T-cell (primary cell): ENCODE measurements around the gene ZW10. TPM values are rescaled to one million over a fixed set of nuclear protein-coding genes. Genes with fewer than 3 reads are reported as not detected.
A peak's percentile ranks its signal among the peaks of the same experiment; 100 is the strongest.

Source experiments
- ATAC-seq, 4 experiments: fragments of 200-7000 bp in 3 of 4; fragments of 150-1000 bp in 1 of 4; cut with Tn5 transposase; replicated peaks in 1 of 4; 1 replicate in 3 of 4; 2 replicates in 1 of 4; pipeline ENCODE4 v1.10.0; 2021; ENCODE audit warnings: moderate library complexity in 3 of 4, mild to moderate bottlenecking in 2 of 4, moderate number of reproducible peaks in 1 of 4
- CTCF ChIA-PET, 2 donors: fragments of 300-600 bp; sonication (Branson Sonifier 250); formaldehyde crosslinking; loops; one replicate each; lab custom pipeline; 2022; ENCODE audit warnings: antibody characterized with exemption in 2 of 2; lab: Charles Lee
- POLR2A ChIA-PET, 2 donors: fragments of 300-600 bp; sonication (Branson Sonifier 250); formaldehyde crosslinking; loops; one replicate each; lab custom pipeline; 2022; ENCODE audit warnings: antibody characterized with exemption in 2 of 2; lab: Charles Lee
- DNase-seq, 35 experiments: peaks; one replicate each; pipeline versions ENCODE4 v3.0.0 to v3.0.0-alpha.2; 2013 to 2023
- H3K27ac ChIP-seq: one replicate; pipeline ENCODE4 v1.5.1; 2013; ENCODE audit warnings: low read length
- H3K27me3 ChIP-seq, 2 experiments: replicated peaks in 1 of 2; 1 replicate in 1 of 2; 2 replicates in 1 of 2; pipeline versions ENCODE4 v1.6.1 to v1.7.0; 2013; ENCODE audit warnings: low read length in 1 of 2, mixed read lengths in 1 of 2; ENCODE audit not compliant: control insufficient read depth in 2 of 2, insufficient read depth in 2 of 2; ENCODE audit errors: extremely low read depth in 1 of 2
- H3K36me3 ChIP-seq, 2 donors: 1 replicate in 1 of 2; 2 replicates in 1 of 2; pipeline versions ENCODE4 v1.6.1 to v1.7.0; 2013; ENCODE audit warnings: low read length in 1 of 2; ENCODE audit not compliant: control insufficient read depth in 2 of 2, insufficient read depth in 1 of 2; ENCODE audit errors: extremely low read depth in 1 of 2
- H3K4me1 ChIP-seq, 2 experiments: 1 replicate in 1 of 2; 2 replicates in 1 of 2; pipeline versions ENCODE4 v1.6.1 to v1.7.0; 2013; ENCODE audit warnings: low read length in 2 of 2, mixed read lengths in 1 of 2; ENCODE audit not compliant: insufficient read depth in 2 of 2, control insufficient read depth in 1 of 2; ENCODE audit errors: extremely low read depth in 1 of 2
- H3K4me3 ChIP-seq, 2 donors: 1 replicate in 1 of 2; 2 replicates in 1 of 2; pipeline versions ENCODE4 v1.5.1 to v1.7.0; 2013; ENCODE audit warnings: mild to moderate bottlenecking in 2 of 2, low read length in 1 of 2, moderate library complexity in 1 of 2; ENCODE audit not compliant: control insufficient read depth in 1 of 2; ENCODE audit errors: extremely low read depth in 1 of 2
- H3K9me3 ChIP-seq: 2 replicates; pipeline ENCODE4 v1.7.0; 2013
- H3K27ac Mint-ChIP-seq, 2 donors: one replicate each; pipeline ENCODE4 v1.8.0; 2020 to 2021; ENCODE audit warnings: mild to moderate bottlenecking in 2 of 2, mixed read lengths in 2 of 2
- H3K27me3 Mint-ChIP-seq, 2 donors: one replicate each; pipeline ENCODE4 v1.8.0; 2021 to 2022; ENCODE audit warnings: mixed read lengths in 2 of 2
- H3K36me3 Mint-ChIP-seq: one replicate; pipeline ENCODE4 v1.8.0; 2021; ENCODE audit warnings: mixed read lengths
- H3K4me1 Mint-ChIP-seq, 3 donors: one replicate each; pipeline ENCODE4 v1.8.0; 2020 to 2022; ENCODE audit warnings: mixed read lengths in 3 of 3, mild to moderate bottlenecking in 1 of 3
- H3K4me3 Mint-ChIP-seq, 3 donors: one replicate each; pipeline ENCODE4 v1.8.0; 2020 to 2022; ENCODE audit warnings: mild to moderate bottlenecking in 3 of 3, mixed read lengths in 3 of 3, moderate library complexity in 3 of 3
- H3K9me3 Mint-ChIP-seq, 3 donors: one replicate each; pipeline ENCODE4 v1.8.0; 2020 to 2022; ENCODE audit warnings: mixed read lengths in 3 of 3
- WGBS: methylation state at CpG from one replicate; pipeline ENCODE4 v1.1.5; 2013; ENCODE audit warnings: missing lambda C conversion rate; ENCODE audit not compliant: insufficient coverage; 5-methylcytosine and 5-hydroxymethylcytosine counted together
- total RNA-seq, 35 experiments: library from RNA in 6 of 35; stranded (reverse) in 6 of 35; fragments of 120-200 nt in 1 of 35; gene quantifications; one replicate each; pipeline versions ENCODE4 v1.2.1 to v1.2.4 and lab custom pipeline; 2013 to 2026

ZW10 gene
- total RNA-seq, 5 donors from 2014 or later (not counting 1 experiment from before 2014, with no cell fraction given) = 6.7 to 8.7 (median 8.4) TPM

DNA sequence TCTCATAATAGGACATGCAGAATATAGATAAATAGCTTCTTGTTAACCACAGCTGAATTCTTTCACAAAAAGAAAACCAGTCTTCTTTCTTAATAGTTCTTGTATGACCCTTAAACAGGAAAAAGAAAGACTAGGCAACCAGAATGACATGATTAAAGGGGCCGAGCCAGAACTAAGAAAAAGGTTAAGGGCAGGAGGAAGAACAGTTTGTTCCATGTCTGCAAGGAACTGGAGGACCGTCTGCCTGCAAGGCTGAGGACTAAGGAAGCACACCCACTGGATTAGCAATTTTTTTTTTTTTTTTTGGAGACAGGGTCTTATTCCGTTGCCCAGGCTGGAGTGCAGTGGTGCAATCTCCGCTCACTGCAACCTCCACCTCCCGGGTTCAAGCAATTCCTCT is 41.4 kb downstream of the ZW10 start:
- ChIA-PET CTCF (no interaction called here), POLR2A (no interaction called here)
- ATAC-seq = no peak
- no peaks in the 10 kb centered on the region for H3K27me3 ChIP-seq
- Mint-ChIP-seq H3K9me3 (no peaks in the 10 kb centered on the region), H3K36me3 (peaks cover 43% of the 10 kb centered on the region), H3K27me3 (no peaks in the 10 kb centered on the region), H3K27ac (no peak overlapping the region), H3K4me1 (no peaks in the 10 kb centered on the region), H3K4me3 (no peak overlapping the region)
- WGBS = 93% methylated on average over 2 of the region's 5 CpGs
- no peak overlapping the region for H3K4me3 ChIP-seq
- H3K4me1 ChIP-seq = no peaks in the 10 kb centered on the region
- H3K36me3 ChIP-seq = peaks cover 0 to 23% of the 10 kb centered on the region in 2 donors
- H3K9me3 ChIP-seq = no peaks in the 10 kb centered on the region
- no peak overlapping the region for H3K27ac ChIP-seq
- no peak for DNase-seq

DNA sequence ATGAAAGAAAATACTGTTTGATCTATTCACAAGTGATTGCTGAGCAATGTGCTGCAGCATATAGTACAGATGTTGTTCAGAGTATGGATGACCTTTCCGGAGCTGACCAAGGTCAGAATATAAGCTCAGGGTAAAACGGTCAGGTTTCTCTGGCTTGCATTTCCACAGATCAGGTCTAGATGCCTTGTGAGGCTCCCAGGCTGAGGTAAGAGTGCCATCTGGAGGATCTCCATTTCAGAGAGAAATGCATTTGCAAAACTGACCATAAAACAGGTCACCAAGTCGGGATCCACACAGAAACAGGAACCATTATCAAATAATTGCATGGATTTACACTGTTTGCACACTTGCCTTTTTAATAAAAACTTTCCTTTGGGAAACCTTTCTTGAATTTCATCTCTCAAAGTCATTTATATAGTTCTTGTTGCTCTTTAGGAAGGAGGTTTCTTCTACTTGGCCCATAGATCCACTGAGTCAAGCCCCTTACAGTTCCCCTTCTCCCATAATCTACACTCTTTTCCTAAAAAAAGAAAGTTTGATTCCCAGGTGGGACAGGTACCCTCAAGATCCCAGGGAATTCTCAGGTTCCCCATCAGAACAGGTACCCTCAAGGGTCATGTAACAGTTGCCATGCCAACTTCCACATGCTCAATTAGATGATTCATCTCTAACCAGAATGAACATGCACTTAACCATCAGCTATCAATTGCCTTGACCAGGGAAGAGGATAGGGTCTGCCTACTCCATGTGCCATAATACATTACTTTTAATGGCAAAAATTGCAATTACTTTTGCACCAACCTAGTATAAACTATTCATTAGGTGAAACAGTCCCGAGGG is 42.4 kb downstream of the ZW10 start:
- Histone ChIP-seq H3K27ac (no peak overlapping the region), H3K36me3 (peaks cover 0 to 15% of the 10 kb centered on the region in 2 donors), H3K27me3 (no peaks in the 10 kb centered on the region), H3K4me3 (no peak overlapping the region), H3K4me1 (no peaks in the 10 kb centered on the region), H3K9me3 (no peaks in the 10 kb centered on the region)
- no peak for ATAC-seq
- Mint-ChIP-seq H3K4me3 (no peak overlapping the region), H3K9me3 (no peaks in the 10 kb centered on the region), H3K27me3 (no peaks in the 10 kb centered on the region), H3K36me3 (peaks cover 36% of the 10 kb centered on the region), H3K4me1 (no peaks in the 10 kb centered on the region), H3K27ac (no peak overlapping the region)
- CTCF ChIA-PET = no interaction called here
- no peak for DNase-seq
- POLR2A ChIA-PET = interaction anchor here in 1 of 2 donors (0.6 kb wide), 1 partner anchor 14 kb away, joined by 4 read pairs; no protein-coding TSS in a partner anchor
- 73% methylated on average over 2 of the region's 4 CpGs for WGBS

- Mint-ChIP-seq H3K4me3 (no peak overlapping the region), H3K36me3 (peaks cover 27% of the 10 kb centered on the region), H3K4me1 (no peaks in the 10 kb centered on the region), H3K27me3 (no peaks in the 10 kb centered on the region), H3K27ac (no peak overlapping the region), H3K9me3 (no peaks in the 10 kb centered on the region)
- Histone ChIP-seq H3K27ac (no peak overlapping the region), H3K27me3 (no peaks in the 10 kb centered on the region), H3K4me1 (no peaks in the 10 kb centered on the region), H3K9me3 (no peaks in the 10 kb centered on the region), H3K4me3 (no peak overlapping the region), H3K36me3 (peaks cover 0 to 14% of the 10 kb centered on the region in 2 donors)
- ATAC-seq (no peak), DNase-seq (no peak)
- CTCF ChIA-PET = interaction anchor here in 1 of 2 donors (0.8 kb wide), 1 partner anchor 9 kb away, joined by 3 read pairs; no protein-coding TSS in a partner anchor
- POLR2A ChIA-PET = interaction anchor here in 1 of 2 donors (0.6 kb wide), 1 partner anchor 35 kb away, joined by 3 read pairs; no protein-coding TSS in a partner anchor
- WGBS = 50% methylated on average over 2 of the region's 5 CpGs
These were observed 44.0 kb downstream of the ZW10 start for GRCh38 chr11:113729456-113729855.

- Histone ChIP-seq H3K36me3 (peaks cover 0 to 12% of the 10 kb centered on the region in 2 donors), H3K27me3 (no peaks in the 10 kb centered on the region), H3K4me1 (no peaks in the 10 kb centered on the region), H3K4me3 (no peak overlapping the region), H3K9me3 (no peaks in the 10 kb centered on the region), H3K27ac (no peak overlapping the region)
- H3K4me3 Mint-ChIP-seq = no peak overlapping the region
- no peaks in the 10 kb centered on the region for H3K9me3 Mint-ChIP-seq
- DNase-seq (no peak), ATAC-seq (no peak)
- H3K4me1 Mint-ChIP-seq = no peaks in the 10 kb centered on the region
- H3K27me3 Mint-ChIP-seq = no peaks in the 10 kb centered on the region
- peaks cover 21% of the 10 kb centered on the region for H3K36me3 Mint-ChIP-seq
- ChIA-PET POLR2A (interaction anchor here in 1 of 2 donors (0.6 kb wide), 1 partner anchor 16 kb away, joined by 3 read pairs; no protein-coding TSS in a partner anchor), CTCF (interaction anchor here in 1 of 2 donors (0.6 kb wide), 1 partner anchor 162 kb away, joined by 3 read pairs; no protein-coding TSS in a partner anchor)
- peak overlapping the region in 1 of 2 donors; percentile 4 for H3K27ac Mint-ChIP-seq
- 86% methylated on average over 3 of the region's 3 CpGs for WGBS
These were observed 44.7 kb downstream of the ZW10 start for GRCh38 chr11:113728814-113729213.

DNA sequence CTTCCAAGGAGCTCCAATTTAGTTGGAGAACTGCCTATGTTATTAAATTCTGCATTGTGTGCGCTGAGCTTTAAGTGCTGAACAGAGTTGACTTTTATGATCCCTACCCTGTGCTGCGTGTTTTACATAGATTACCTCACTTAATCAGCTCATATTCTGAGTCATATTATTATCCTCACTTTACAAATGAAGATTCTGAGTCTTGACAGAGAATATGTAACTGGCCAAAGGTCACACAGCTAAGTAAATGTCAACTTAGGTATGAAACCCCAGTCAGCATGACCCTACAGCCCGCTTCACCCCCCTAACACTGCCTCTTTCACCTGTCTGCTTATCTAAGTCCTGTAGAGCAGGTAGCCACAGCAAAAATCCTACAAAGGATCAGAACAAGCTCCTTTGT is 47.6 kb downstream of the ZW10 start:
- H3K9me3 Mint-ChIP-seq = peaks cover 0 to 2% (median 0%) of the 10 kb centered on the region in 3 donors
- H3K27ac ChIP-seq = no peak overlapping the region
- POLR2A ChIA-PET = no interaction called here

DNA sequence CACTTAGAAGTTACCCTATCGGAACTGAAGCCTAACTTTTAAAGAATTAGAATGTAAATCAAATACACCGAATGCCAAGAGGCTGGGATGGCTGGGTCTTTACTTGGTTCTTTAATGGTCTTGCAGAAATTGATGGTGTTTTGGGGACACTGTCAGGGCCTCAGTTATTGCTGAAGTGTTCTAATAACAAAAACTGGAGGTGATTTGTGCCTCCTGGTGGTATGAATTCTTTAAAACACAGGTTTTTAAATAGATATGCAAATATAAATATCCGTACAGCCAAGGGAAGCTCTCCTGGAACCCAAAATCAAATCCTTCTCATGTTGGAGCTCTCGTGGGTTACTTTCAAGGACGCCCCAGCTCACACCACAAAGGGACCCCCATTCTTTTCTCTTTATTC is 48.1 kb downstream of the ZW10 start:
- H3K9me3 Mint-ChIP-seq = peaks cover 0 to 3% (median 0%) of the 10 kb centered on the region in 3 donors
- no peak for DNase-seq
- H3K27me3 Mint-ChIP-seq = no peaks in the 10 kb centered on the region
- H3K4me1 Mint-ChIP-seq = no peaks in the 10 kb centered on the region
- Histone ChIP-seq H3K27me3 (no peaks in the 10 kb centered on the region), H3K9me3 (no peaks in the 10 kb centered on the region), H3K4me1 (no peaks in the 10 kb centered on the region), H3K36me3 (no peaks in the 10 kb centered on the region), H3K27ac (no peak overlapping the region), H3K4me3 (no peak overlapping the region)
- ATAC-seq = no peak
- CTCF ChIA-PET = no interaction called here
- 90% methylated on average over 2 of the region's 5 CpGs for WGBS
- H3K36me3 Mint-ChIP-seq = peaks cover 25% of the 10 kb centered on the region
- H3K27ac Mint-ChIP-seq = no peak overlapping the region
- no peak overlapping the region for H3K4me3 Mint-ChIP-seq
- POLR2A ChIA-PET = no interaction called here

More for the DNA sequence above, 47.6 kb downstream of the ZW10 start:
- H3K27me3 Mint-ChIP-seq = no peaks in the 10 kb centered on the region
- H3K27ac Mint-ChIP-seq = no peak overlapping the region
- no peaks in the 10 kb centered on the region for H3K36me3 ChIP-seq
- no peak for DNase-seq
- no peaks in the 10 kb centered on the region for H3K4me1 ChIP-seq
- no peaks in the 10 kb centered on the region for H3K9me3 ChIP-seq
- no peaks in the 10 kb centered on the region for H3K4me1 Mint-ChIP-seq
- CTCF ChIA-PET = no interaction called here
- no peaks in the 10 kb centered on the region for H3K27me3 ChIP-seq
- H3K36me3 Mint-ChIP-seq = peaks cover 20% of the 10 kb centered on the region
- WGBS = 96% methylated on average over 2 of the region's 3 CpGs
- no peak overlapping the region for H3K4me3 ChIP-seq
- no peak for ATAC-seq
- H3K4me3 Mint-ChIP-seq = no peak overlapping the region
